ENCODE measurements around the gene COL26A1. TPM values are rescaled to one million over a fixed set of nuclear protein-coding genes. Genes with fewer than 3 reads are reported as not detected.

Gene COL26A1
- total RNA-seq, 1 donor = not detected

GRCh38 chr7:101553018-101553770, 190.5 kb downstream of the COL26A1 start:
- H3K4me3 ChIP-seq (ENCODE audit: low read depth, low read length) = no peak overlapping the region
- TF ChIP-seq CTCF (IDR thresholded peaks at IDR 0.05; ENCODE audit: insufficient read depth, low read length) = no peak
- DNase-seq (ENCODE audit: low read depth) = no peak

- no peak for TF ChIP-seq CTCF (IDR thresholded peaks at IDR 0.05; ENCODE audit: insufficient read depth, low read length)
- no peak for DNase-seq (ENCODE audit: low read depth)
- no peak overlapping the region for H3K4me3 ChIP-seq (ENCODE audit: low read depth, low read length)
These were observed 191.2 kb downstream of the COL26A1 start for GRCh38 chr7:101553771-101554445.

GRCh38 chr7:101554584-101555268, 192.1 kb downstream of the COL26A1 start:
- H3K4me3 ChIP-seq (ENCODE audit: low read depth, low read length) = no peak overlapping the region
- no peak for TF ChIP-seq CTCF (IDR thresholded peaks at IDR 0.05; ENCODE audit: insufficient read depth, low read length)
- no peak for DNase-seq (ENCODE audit: low read depth)

- H3K4me3 ChIP-seq (ENCODE audit: low read depth, low read length) = no peak overlapping the region
- DNase-seq (ENCODE audit: low read depth) = no peak
- TF ChIP-seq CTCF (IDR thresholded peaks at IDR 0.05; ENCODE audit: insufficient read depth, low read length) = no peak
These were observed 192.7 kb downstream of the COL26A1 start for GRCh38 chr7:101555269-101555920.

- TF ChIP-seq CTCF (IDR thresholded peaks at IDR 0.05; ENCODE audit: insufficient read depth, low read length) = no peak
- no peak for DNase-seq (ENCODE audit: low read depth)
These were observed 193.2 kb downstream of the COL26A1 start for GRCh38 chr7:101555921-101556275.

GRCh38 chr7:101556453-101556968, 193.8 kb downstream of the COL26A1 start:
- H3K4me3 ChIP-seq (ENCODE audit: low read depth, low read length) = no peak overlapping the region
- no peak for TF ChIP-seq CTCF (IDR thresholded peaks at IDR 0.05; ENCODE audit: insufficient read depth, low read length)
- DNase-seq (ENCODE audit: low read depth) = no peak

More at GRCh38 chr7:101555921-101556275, 193.2 kb downstream of the COL26A1 start:
- H3K4me3 ChIP-seq (ENCODE audit: low read depth, low read length) = no peak overlapping the region
